ENCODE measurements around the gene KCNAB1.
A peak's percentile ranks its signal among the peaks of the same experiment; 100 is the strongest.

KCNAB1 gene

DNA sequence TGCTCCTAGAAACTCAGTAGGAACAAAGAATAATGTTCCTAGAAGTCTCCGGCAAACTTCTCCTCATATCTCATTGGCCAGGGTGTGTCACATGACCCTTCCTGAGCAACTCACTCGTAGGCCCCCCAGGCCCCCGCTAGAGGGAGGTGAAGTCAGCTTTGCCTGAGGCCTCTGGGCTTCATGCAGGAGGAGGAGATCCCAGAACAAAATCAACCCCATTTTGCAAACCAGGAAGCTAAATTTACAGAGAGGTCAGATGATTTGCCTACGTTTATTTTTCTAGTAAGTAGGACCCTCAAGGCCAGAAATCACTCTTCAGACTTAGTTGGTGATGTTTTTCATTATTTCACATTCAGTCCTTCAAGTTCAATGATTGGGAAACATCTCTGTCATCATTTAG, 335.5 kb downstream of the KCNAB1 start:
- ATAC-seq (no peak), DNase-seq (no peak)
- Mint-ChIP-seq H3K27me3 (no peaks in the 10 kb centered on the region), H3K4me1 (no peaks in the 10 kb centered on the region), H3K27ac (peak overlapping the region in 1 of 2 donors; percentile 80), H3K4me3 (no peak overlapping the region), H3K9me3 (no peaks in the 10 kb centered on the region)

DNA sequence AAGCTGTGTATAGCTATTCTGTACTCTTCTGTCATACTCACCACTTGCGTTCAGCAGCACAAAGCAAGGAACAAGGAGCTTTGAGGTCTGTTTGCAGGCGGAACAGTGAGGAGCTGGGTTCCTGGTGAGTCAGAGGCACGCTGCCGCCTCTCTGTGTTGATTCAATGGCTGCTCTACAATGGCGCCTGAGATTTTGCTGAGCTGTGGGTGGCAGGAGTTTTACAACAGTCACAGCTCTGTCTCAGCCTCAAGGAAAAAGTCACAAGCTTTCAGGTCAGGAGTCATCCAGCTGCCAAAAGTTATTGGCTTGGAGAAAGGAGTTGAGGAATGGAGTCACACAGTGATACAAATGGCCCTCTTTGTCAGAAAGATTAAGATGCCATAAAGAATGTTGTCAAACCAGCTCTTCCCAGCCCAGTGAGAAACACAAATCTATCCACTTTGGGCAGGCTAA, 336.4 kb downstream of the KCNAB1 start:
- H3K4me3 Mint-ChIP-seq = no peak overlapping the region
- ATAC-seq = no peak
- no peak overlapping the region for H3K27ac Mint-ChIP-seq
- no peaks in the 10 kb centered on the region for H3K4me1 Mint-ChIP-seq
- no peaks in the 10 kb centered on the region for H3K27me3 Mint-ChIP-seq
- no peaks in the 10 kb centered on the region for H3K9me3 Mint-ChIP-seq
- no peak for DNase-seq

DNA sequence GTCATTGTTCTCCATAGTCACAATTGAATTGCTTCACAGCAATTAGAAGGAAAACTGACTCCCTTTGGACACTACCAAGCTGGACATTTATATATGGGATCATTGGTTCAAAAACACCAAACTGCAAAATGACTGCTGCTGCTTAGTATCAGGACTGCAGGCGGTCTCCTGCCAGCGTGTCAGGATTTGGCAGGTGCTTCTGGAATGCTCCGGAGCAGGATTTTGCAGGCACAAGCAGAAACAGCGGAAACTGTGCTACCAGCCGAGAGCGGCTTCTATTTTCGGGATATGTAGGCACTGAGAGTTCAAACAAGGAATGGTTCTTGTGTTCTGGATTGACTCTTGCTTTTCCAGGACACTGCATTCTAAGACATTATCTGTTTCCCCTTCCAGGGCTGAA, 339.1 kb downstream of the KCNAB1 start:
- DNase-seq (no peak), ATAC-seq (no peak)
- Mint-ChIP-seq H3K27ac (no peak overlapping the region), H3K27me3 (no peaks in the 10 kb centered on the region), H3K9me3 (no peaks in the 10 kb centered on the region), H3K4me1 (no peaks in the 10 kb centered on the region), H3K4me3 (no peak overlapping the region)

DNA sequence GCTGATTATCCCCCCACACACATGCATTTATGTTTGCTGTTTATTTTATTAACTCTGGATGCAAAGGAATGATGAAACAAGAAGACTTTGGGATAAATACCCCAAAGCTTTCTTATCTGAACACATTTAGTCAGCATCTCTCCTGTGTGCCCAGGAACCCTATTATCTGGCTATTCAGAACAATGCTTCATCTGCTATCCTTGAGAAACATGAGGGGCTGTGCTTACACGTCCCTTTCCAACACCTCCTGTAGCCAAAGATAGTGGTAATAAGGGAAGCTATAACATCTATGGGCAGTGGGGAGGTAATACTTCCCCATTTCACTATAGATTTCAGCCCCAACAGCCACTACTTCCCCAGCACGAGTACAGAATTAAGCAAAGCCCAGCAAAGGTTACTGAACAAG, 339.8 kb downstream of the KCNAB1 start:
- no peak overlapping the region for H3K27ac Mint-ChIP-seq
- H3K9me3 Mint-ChIP-seq = no peaks in the 10 kb centered on the region
- no peaks in the 10 kb centered on the region for H3K27me3 Mint-ChIP-seq
- no peaks in the 10 kb centered on the region for H3K4me1 Mint-ChIP-seq
- no peak overlapping the region for H3K4me3 Mint-ChIP-seq
- no peak for ATAC-seq
- no peak for DNase-seq

DNA sequence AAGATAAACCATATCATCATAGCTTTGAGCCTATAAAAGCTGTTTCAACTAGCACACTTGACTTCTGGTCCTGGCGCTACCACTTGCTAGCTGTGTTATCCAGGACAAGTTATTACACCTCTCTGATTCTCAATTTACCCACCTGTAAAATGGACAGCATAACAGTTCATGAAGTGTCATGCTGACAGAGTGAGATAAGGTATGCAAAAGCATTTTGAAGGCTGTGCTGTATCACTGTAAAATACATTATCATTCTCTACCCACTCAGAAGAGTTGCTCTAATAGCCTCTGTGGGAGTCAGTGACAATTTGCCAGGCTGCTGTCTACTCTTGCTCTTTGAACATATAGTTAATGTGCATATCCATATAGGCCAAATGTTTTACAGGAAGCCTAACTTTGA, 341.5 kb downstream of the KCNAB1 start:
- H3K27ac Mint-ChIP-seq = no peak overlapping the region
- no peak for DNase-seq
- no peak overlapping the region for H3K4me3 Mint-ChIP-seq
- ATAC-seq = no peak
- no peaks in the 10 kb centered on the region for H3K9me3 Mint-ChIP-seq
- no peaks in the 10 kb centered on the region for H3K27me3 Mint-ChIP-seq
- H3K4me1 Mint-ChIP-seq = no peaks in the 10 kb centered on the region

DNA sequence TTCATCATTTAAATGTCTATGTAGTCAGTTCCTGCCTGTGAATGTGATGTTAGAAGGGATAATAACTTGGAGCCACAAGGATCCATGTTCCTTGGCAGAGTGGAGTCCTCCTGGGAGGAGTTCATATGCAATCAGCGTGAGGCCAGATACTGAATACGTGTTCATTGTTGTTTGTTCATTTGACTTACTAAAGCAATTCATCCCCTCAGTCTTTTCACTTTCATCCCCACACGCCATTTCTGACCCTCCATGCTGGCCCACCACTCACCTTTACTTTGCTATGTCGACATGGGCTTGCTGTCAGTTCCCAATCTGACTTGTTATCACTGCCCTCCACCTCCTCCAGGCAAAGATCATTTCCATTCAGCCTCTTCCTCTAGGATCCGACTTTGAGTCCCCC, 342.7 kb downstream of the KCNAB1 start:
- Mint-ChIP-seq H3K4me1 (no peaks in the 10 kb centered on the region), H3K9me3 (no peaks in the 10 kb centered on the region), H3K27me3 (no peaks in the 10 kb centered on the region), H3K27ac (peak overlapping the region in 1 of 2 donors; percentile 0), H3K4me3 (no peak overlapping the region)
- ATAC-seq (no peak), DNase-seq (no peak)

DNA sequence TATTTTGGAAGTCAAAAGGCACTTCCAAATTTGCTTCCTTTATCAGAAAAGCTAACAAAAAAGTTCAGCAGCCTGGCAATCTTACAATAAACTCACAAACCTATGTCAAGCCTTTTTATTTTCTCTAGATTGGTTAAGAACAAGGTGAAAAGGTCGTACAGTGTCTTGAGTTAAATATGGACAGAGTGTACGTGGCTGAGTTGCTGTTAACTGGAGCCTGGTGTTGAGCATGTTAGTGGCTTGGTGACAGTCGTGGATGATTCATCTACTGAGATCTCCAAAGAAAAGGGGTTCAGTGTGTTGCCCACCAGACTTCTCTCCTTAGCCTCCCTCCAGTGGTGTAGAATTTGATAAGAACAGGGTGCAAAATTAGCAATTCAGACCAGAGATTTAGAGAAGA, 344.8 kb downstream of the KCNAB1 start:
- Mint-ChIP-seq H3K27ac (no peak overlapping the region), H3K4me3 (no peak overlapping the region), H3K4me1 (no peaks in the 10 kb centered on the region), H3K27me3 (no peaks in the 10 kb centered on the region), H3K9me3 (no peaks in the 10 kb centered on the region)
- ATAC-seq = no peak
- no peak for DNase-seq

DNA sequence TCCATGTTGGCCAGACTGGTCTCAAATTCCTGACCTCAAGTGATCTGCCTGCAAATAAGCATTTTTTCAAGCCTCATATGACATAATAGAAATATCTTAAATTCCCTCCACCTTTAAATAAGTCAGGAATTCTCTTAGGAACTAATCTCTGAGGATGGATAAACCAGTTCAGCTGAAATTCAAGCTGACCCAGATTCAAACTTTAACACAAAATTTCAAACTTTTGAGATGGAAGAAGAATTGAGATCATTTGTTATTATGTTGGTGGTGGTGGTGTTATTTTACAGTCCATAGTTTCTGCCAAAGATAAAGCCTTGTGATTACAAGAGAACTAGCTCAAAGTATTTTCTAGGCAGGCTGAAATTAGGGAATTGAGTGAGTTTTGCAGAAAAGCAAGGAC, 349.1 kb downstream of the KCNAB1 start:
- ATAC-seq (no peak), DNase-seq (no peak)
- Mint-ChIP-seq H3K27ac (no peak overlapping the region), H3K4me3 (no peak overlapping the region), H3K4me1 (no peaks in the 10 kb centered on the region), H3K27me3 (peaks cover 11% of the 10 kb centered on the region), H3K9me3 (no peaks in the 10 kb centered on the region)

DNA sequence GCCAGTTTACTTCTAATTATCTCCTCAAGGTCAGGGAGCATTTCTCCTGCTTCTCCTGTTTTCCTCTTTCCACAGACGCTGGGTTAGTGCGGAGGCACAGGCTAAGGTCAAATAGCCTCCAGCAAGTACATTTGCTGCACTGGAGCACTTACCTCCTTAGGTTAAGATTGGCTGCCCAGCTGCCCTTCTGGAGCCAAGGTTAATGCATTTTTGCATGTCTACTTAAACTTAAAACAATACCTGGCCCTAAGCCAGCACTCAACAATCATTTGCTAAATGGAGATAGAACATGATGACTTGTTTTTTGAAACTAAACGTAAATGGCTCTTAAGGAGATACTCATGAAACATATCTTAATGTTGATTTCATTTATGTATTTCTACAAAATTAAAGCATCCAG, 351.1 kb downstream of the KCNAB1 start:
- Mint-ChIP-seq H3K4me3 (no peak overlapping the region), H3K9me3 (no peaks in the 10 kb centered on the region), H3K27ac (no peak overlapping the region), H3K27me3 (peaks cover 11% of the 10 kb centered on the region), H3K4me1 (no peaks in the 10 kb centered on the region)
- ATAC-seq (no peak), DNase-seq (no peak)

DNA sequence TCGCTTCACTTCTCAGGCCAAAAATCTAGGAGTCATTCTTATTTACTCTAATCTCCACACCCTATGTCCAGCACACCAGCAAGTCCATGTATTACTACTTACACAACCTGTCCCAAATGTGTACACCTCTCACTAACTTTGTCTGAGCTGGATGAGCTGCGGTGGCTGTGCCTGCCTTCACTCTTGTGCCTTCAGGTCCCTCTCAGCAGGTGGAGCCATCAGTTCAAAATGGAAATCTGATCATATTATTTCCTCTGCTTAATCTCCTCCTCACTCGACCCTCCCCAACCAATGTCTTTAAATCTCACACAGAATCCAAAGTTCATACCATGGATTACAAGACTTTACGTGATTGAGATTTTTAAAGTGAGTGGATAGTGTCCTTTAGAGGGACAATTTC, 351.8 kb downstream of the KCNAB1 start:
- no peak for DNase-seq
- peak; percentile 42 for ATAC-seq
- no peaks in the 10 kb centered on the region for H3K9me3 Mint-ChIP-seq
- no peak overlapping the region for H3K4me3 Mint-ChIP-seq
- H3K4me1 Mint-ChIP-seq = no peaks in the 10 kb centered on the region
- peaks cover 11% of the 10 kb centered on the region for H3K27me3 Mint-ChIP-seq
- H3K27ac Mint-ChIP-seq = peak overlapping the region in 1 of 2 donors; percentile 85

DNA sequence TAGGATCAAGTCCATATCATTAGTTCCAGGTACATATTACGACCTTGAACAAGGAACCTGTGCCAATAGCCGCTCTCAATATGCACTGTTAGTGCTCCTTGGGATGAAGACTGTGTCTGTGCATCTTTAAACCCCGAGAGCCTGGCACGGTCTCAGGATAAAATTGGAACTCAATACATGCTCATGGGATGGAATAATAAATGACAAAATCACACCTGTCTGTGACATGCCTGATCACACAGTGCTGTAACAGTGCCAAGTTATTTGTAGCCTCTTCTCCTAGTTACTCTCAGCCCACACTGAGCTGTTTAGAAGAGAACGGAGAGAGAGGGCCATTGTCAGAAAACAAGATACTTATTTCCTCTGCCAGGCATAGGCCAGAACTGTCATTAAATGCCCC, 352.3 kb downstream of the KCNAB1 start:
- Mint-ChIP-seq H3K27me3 (peaks cover 11% of the 10 kb centered on the region), H3K4me3 (no peak overlapping the region), H3K9me3 (no peaks in the 10 kb centered on the region), H3K27ac (no peak overlapping the region), H3K4me1 (no peaks in the 10 kb centered on the region)
- ATAC-seq (no peak), DNase-seq (no peak)

DNA sequence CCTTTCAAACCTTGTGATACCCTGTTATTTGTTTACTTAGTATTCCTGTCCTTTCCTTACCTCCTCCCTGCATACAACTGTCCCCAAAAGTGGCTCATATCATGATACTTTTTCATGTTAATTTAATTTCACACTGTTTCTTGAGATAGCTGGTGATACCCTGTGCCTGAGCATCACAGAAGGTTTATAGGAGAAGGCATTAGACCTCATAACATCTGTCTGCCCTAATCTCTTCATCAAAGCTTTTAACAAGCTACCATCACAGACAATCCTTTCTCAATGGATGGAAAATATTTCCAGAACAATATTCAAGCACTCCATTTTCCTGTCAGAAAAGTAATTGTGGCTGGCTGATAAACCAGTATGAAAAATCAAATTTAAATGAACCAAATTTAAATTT, 353.0 kb downstream of the KCNAB1 start:
- Mint-ChIP-seq H3K27ac (no peak overlapping the region), H3K9me3 (no peaks in the 10 kb centered on the region), H3K27me3 (peaks cover 11% of the 10 kb centered on the region), H3K4me1 (no peaks in the 10 kb centered on the region), H3K4me3 (no peak overlapping the region)
- ATAC-seq (no peak), DNase-seq (no peak)

DNA sequence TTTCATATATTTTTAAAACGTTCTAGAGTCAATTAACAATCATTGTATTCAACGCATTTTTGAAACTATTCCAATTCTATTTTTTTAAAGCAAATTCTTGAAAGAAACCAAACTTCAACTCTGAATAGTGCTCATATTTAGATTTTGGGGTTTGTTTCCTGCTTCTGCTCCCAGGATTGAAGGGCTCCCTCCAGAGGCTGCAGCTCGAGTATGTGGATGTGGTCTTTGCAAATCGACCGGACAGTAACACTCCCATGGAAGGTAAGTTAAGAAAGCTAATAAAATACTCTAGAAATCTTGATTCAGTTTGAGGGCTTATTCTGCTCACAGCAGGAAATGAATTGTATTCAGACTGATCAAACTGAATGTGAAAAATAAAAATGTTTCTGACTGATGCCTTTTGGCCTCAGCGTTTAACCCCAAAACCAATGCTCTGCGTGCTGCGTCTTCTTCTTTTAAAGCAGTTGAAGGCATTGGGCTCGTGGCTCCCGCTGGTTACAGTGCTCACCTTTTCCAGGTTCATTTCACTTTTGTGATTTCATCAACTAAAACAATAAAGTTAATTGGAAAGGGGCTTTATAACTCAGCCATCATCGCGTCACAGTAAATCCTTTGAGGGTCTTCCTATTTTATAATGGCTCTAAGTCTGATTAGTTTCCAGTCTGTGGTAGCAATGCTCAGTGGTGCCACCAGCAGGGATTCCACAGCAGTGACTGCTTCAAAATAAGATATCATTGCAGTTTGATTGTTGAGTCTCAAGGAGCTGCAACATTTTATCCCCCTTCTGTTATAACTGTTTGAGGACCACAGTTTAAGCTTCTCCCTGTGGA, 354.4 kb downstream of the KCNAB1 start:
- Mint-ChIP-seq H3K4me1 (no peaks in the 10 kb centered on the region), H3K27ac (no peak overlapping the region), H3K9me3 (no peaks in the 10 kb centered on the region), H3K27me3 (peaks cover 11% of the 10 kb centered on the region), H3K4me3 (no peak overlapping the region)
- ATAC-seq = peak; percentile 68
- DNase-seq = no peak

DNA sequence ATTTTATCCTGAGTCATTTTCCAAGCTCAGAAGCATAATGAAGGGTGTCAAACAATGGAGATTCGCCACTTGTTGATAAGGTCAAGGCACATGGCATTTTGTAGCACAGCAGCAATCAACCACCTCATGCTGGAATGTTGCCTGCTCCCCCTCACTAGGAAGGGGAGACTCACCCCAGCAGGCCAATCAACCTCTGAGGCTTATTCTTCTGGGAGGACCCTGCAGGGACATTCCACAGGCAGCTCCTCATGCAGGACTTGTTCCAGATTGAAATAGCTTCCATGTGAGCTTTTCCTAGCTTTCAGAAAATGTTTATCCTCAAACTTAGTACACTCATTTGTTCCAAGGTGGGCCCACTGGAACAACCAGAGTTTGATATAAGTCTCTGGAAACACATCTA, 356.9 kb downstream of the KCNAB1 start:
- DNase-seq = no peak
- Mint-ChIP-seq H3K27ac (no peak overlapping the region), H3K4me1 (peaks cover 9% of the 10 kb centered on the region), H3K4me3 (no peak overlapping the region), H3K9me3 (no peaks in the 10 kb centered on the region), H3K27me3 (peaks cover 1% of the 10 kb centered on the region)
- ATAC-seq = no peak

DNA sequence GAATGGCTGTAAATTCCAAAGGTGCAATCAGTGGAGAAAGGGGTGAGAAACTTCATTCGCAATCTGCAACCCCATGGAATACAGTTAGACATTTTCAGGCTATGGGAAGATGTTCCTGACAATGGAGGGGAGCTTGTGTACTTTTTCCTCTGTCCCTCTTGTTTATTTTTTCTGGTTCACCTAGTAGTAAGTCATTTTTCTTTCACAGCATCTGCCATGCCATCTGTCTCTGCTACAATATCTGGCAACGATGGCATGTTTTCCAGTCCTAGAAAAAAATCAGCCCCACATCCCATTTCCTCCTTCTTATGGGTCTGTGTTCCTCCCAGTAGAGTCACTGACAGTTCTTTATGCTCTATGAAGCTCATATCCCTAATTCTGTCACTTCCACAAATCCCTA, 358.5 kb downstream of the KCNAB1 start:
- Mint-ChIP-seq H3K9me3 (no peaks in the 10 kb centered on the region), H3K4me3 (no peak overlapping the region), H3K27me3 (no peaks in the 10 kb centered on the region), H3K4me1 (peaks cover 24% of the 10 kb centered on the region), H3K27ac (no peak overlapping the region)
- DNase-seq (no peak), ATAC-seq (no peak)

DNA sequence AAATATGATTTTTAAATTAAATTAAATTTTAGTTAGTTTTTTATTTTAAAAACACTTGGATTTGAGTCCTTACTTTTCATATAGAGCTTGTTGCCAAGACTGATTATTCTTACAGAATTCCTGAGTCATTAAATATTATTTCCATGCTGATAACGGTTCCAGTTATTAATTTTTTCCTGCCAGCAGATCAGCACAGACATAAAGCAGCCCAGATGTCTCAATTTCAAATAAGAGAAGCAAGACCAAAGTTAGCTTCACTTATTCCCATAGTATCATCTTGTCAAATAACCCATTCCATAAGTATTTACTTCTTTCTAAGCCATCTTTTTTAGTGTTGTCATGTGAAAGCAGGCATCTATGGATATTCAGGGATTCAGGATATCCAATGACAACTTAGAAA, 359.2 kb downstream of the KCNAB1 start:
- Mint-ChIP-seq H3K4me3 (no peak overlapping the region), H3K27ac (no peak overlapping the region), H3K27me3 (no peaks in the 10 kb centered on the region), H3K9me3 (no peaks in the 10 kb centered on the region), H3K4me1 (peaks cover 32% of the 10 kb centered on the region)
- ATAC-seq (no peak), DNase-seq (no peak)

DNA sequence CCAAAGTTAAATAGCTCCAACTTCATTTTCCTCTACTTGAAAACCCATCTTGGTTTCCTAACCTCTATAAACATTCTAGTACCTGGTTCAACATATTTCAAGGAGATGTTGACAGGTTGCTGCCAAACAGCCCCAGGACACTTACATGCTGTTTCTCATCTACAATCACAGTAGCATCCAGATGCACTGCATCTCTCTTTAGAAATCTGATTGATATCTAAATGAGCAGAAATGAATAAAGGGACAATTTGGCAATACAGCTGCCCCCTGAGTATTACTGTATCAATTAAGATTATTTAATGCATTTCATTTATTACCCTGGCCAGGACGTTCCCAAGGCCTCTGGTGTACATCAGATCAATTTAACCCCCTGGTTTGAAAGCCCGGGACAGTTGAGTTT, 360.6 kb downstream of the KCNAB1 start:
- Mint-ChIP-seq H3K9me3 (no peaks in the 10 kb centered on the region), H3K4me3 (no peak overlapping the region), H3K27ac (no peak overlapping the region)

More for the DNA sequence above, 360.6 kb downstream of the KCNAB1 start:
- H3K27me3 Mint-ChIP-seq = no peaks in the 10 kb centered on the region
- ATAC-seq (no peak), DNase-seq (no peak)
- H3K4me1 Mint-ChIP-seq = peaks cover 41% of the 10 kb centered on the region

All from stimulated activated naive CD8-positive, alpha-beta T cell treated with anti-CD3 and anti-CD28 coated beads, Interleukin-15, amount 100 ng/mL, for 72 hours (primary cell).